ENCODE results near the gene MT2A. TPM values are rescaled to one million over a fixed set of nuclear protein-coding genes. Genes with fewer than 3 reads are reported as not detected.
"Not testable (repeated sequence)": the region's sequence is repeated elsewhere in the genome, so short reads cannot be mapped to it uniquely, and the experiment has no call there.

MT2A gene
- total RNA-seq, 2 donors from 2014 or later: 20.0 to 211 TPM

DNA sequence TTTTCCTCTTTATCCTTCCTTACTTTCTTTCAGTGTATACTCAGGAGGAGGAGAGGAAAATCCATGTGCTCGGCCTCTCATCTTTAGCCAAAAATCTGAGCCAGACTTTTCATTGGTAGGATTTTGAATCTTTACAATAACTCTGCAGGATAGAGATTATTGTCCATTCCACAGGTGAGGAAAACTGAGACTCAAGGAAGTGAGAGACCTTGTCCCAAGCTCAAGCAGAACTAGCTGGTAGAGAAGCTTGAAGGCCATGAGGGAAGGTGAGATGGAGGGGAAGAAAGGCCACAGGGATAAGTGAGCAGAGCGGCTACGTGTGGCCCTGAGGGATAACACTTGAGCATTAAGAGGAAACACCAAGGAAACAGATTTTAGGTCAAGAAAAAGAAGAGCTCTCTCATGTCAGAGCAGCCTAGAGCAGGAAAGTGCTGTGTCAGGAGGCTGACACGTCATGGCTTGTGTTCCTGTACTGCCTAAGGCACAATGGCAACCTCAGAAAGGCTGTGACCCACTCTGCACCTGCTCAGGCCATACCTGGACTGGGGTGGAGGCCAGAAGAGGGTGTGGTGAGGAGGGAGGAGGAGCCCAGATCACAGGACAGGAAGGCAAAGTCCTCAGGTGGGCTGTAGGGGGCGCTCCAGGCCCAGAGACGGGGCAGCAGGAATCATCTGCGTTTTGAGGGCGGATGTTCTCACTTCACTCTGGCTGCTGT, 31.6 kb upstream of the MT2A start:
- Histone ChIP-seq H3K4me3 (no peak overlapping the region), H3K9me3 (no peaks in the 10 kb centered on the region), H3K27ac (no peak overlapping the region), H3K4me1 (no peaks in the 10 kb centered on the region), H3K36me3 (replicated peaks in 1 of 2; ENCODE audit: insufficient read depth in 1 of 2, low read depth in 2 of 2) (no peaks in the 10 kb centered on the region), H3K27me3 (no peaks in the 10 kb centered on the region)
- DNase-seq (peak; percentile 87 to 90 (median 89)), ATAC-seq (peak; percentile 100)
- no peak for TF ChIP-seq POLR2A (IDR thresholded peaks at IDR 0.05)
- TF ChIP-seq, protein P1, sequence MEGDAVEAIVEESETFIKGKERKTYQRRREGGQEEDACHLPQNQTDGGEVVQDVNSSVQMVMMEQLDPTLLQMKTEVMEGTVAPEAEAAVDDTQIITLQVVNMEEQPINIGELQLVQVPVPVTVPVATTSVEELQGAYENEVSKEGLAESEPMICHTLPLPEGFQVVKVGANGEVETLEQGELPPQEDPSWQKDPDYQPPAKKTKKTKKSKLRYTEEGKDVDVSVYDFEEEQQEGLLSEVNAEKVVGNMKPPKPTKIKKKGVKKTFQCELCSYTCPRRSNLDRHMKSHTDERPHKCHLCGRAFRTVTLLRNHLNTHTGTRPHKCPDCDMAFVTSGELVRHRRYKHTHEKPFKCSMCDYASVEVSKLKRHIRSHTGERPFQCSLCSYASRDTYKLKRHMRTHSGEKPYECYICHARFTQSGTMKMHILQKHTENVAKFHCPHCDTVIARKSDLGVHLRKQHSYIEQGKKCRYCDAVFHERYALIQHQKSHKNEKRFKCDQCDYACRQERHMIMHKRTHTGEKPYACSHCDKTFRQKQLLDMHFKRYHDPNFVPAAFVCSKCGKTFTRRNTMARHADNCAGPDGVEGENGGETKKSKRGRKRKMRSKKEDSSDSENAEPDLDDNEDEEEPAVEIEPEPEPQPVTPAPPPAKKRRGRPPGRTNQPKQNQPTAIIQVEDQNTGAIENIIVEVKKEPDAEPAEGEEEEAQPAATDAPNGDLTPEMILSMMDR (IDR thresholded peaks at IDR 0.05): peak; percentile 69 to 95 (median 94)
- 30 to 54% methylated on average over 4 to 8 of the region's 8 CpGs for WGBS, 2 donors
- intact Hi-C loops (cut with DNase I): no loop called here

- WGBS, 2 donors: 54 to 59% methylated on average over 4 of the region's 4 CpGs
- H3K27me3 ChIP-seq: no peaks in the 10 kb centered on the region
- intact Hi-C loops (cut with DNase I): no loop called here
- H3K4me1 ChIP-seq: no peaks in the 10 kb centered on the region
- no peaks in the 10 kb centered on the region for H3K36me3 ChIP-seq (replicated peaks in 1 of 2; ENCODE audit: insufficient read depth in 1 of 2, low read depth in 2 of 2)
- H3K9me3 ChIP-seq: no peaks in the 10 kb centered on the region
- H3K27ac ChIP-seq: no peak overlapping the region
- DNase-seq: no peak
- ATAC-seq: no peak
- H3K4me3 ChIP-seq: no peak overlapping the region
- TF ChIP-seq POLR2A (IDR thresholded peaks at IDR 0.05): no peak
- TF ChIP-seq, protein P1 (IDR thresholded peaks at IDR 0.05): no peak
Measured at GRCh38 chr16:56577300-56577625, 31.1 kb upstream of the MT2A start.

DNA sequence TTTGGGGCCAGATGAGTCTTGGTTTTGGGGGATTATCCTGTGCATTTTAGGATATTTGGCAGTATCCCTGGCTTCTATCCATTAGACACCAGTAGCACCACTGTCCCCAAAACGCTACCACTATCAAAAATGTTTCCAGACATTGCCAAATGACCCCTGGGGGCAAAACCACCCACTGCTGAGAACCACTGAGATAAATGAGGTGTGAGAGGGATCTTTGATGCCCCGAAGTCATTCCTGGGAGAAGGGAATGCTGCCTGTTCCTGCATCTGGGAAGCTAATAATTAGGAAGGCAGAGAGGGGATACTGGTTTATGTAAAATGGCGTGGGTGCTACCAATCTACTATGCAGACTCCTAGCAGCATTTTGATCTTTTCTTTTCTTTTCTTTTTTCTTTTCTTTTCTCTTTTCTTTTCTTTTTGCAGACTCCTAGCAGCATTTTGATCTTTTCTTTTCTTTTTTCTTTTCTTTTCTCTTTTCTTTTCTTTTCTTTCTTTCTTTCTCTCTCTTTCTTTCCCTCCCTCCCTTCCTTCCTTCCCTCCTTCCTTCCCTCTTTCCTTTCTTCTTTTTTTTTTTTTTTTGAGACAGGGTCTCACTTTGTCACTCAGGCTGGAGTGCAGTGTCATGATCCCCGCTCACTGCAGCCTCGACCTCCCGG, 27.9 kb upstream of the MT2A start:
- DNase-seq: no peak
- no peaks in the 10 kb centered on the region for H3K27me3 ChIP-seq
- H3K9me3 ChIP-seq: no peaks in the 10 kb centered on the region
- H3K36me3 ChIP-seq (replicated peaks in 1 of 2; ENCODE audit: insufficient read depth in 1 of 2, low read depth in 2 of 2): no peaks in the 10 kb centered on the region
- WGBS, 2 donors: 74 to 84% methylated on average over 5 of the region's 6 CpGs
- no peak for ATAC-seq
- TF ChIP-seq POLR2A (IDR thresholded peaks at IDR 0.05): no peak
- TF ChIP-seq, protein P1 (IDR thresholded peaks at IDR 0.05): no peak
- H3K27ac ChIP-seq: no peak overlapping the region
- no peak overlapping the region for H3K4me3 ChIP-seq
- no peaks in the 10 kb centered on the region for H3K4me1 ChIP-seq
- intact Hi-C loops (cut with DNase I): no loop called here

DNA sequence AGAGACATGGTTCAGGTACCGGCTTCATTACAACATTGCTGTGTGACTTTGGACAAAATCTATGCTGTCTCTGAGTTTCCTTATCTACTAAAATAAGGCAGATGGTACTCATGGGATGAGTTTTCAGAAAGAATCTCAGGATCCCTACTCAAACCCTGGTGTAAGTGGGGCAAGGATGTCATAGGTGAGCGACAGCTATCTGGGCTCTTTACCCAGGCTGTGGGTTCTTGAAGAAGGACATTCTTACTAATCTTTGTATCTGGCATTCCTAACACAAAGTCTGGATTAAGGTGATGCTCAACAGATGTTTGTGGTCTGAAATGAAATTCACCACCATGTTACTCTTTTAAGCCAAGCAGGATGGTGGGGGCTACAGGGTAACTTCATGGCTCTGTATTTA, 25.5 kb upstream of the MT2A start:
- H3K4me3 ChIP-seq; H3K4me1 ChIP-seq; H3K27me3 ChIP-seq; H3K36me3 ChIP-seq (replicated peaks in 1 of 2; ENCODE audit: insufficient read depth in 1 of 2, low read depth in 2 of 2); H3K27ac ChIP-seq; DNase-seq; ATAC-seq; H3K9me3 ChIP-seq; intact Hi-C loops (cut with DNase I): not testable (repeated sequence)
- WGBS, 2 donors: 81 to 97% methylated on average over 2 of the region's 2 CpGs

DNA sequence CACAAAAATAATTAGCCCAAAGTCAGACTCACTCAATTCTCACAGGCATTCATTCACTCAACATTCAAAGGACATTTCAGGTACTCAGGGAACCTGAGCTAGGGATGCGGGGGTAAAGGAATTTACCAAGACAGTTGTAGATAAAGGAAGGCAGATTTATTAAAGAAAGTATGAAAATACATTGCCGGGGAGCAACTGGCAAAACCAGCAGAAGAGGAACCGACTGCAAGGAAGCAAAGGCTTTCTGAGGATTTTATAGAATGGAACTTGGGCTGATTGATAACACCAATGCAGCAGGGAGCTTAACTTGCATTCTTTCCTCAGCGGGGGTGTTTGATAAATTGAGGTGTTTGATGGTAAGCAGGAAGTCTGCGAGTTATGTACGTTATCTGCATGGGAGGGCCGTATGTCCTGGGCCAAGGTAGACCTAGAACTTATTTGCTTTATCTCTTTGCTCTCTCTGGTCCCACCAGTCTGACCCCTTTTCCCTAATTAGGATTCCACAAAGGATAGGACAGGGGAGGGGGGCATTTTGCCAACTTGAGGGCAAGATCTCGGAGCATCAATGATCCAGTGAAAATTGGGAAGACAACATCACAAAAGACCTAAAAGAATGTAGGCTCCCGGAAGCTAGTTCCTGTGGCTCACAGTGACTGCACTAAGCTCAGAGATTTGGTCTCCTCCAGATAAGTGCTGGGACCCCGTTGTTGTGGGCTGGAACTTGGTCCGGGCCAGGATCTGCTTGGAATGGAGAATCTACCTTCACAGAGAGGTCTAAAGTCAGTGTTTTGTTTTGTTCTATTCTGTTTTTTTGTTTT, 24.8 kb upstream of the MT2A start:
- H3K27me3 ChIP-seq: no peaks in the 10 kb centered on the region
- H3K36me3 ChIP-seq (replicated peaks in 1 of 2; ENCODE audit: insufficient read depth in 1 of 2, low read depth in 2 of 2): no peaks in the 10 kb centered on the region
- no peaks in the 10 kb centered on the region for H3K4me1 ChIP-seq
- ATAC-seq: no peak
- no peaks in the 10 kb centered on the region for H3K9me3 ChIP-seq
- DNase-seq: no peak
- no peak for TF ChIP-seq POLR2A (IDR thresholded peaks at IDR 0.05)
- TF ChIP-seq, protein P1 (IDR thresholded peaks at IDR 0.05): no peak
- no peak overlapping the region for H3K4me3 ChIP-seq
- WGBS, 2 donors: 50 to 54% methylated on average over 11 of the region's 11 CpGs
- intact Hi-C loops (cut with DNase I): no loop called here
- no peak overlapping the region for H3K27ac ChIP-seq
